Measurements from ENCODE around the gene TNIK.
A peak's percentile ranks its signal among the peaks of the same experiment; 100 is the strongest.

Gene TNIK

DNA sequence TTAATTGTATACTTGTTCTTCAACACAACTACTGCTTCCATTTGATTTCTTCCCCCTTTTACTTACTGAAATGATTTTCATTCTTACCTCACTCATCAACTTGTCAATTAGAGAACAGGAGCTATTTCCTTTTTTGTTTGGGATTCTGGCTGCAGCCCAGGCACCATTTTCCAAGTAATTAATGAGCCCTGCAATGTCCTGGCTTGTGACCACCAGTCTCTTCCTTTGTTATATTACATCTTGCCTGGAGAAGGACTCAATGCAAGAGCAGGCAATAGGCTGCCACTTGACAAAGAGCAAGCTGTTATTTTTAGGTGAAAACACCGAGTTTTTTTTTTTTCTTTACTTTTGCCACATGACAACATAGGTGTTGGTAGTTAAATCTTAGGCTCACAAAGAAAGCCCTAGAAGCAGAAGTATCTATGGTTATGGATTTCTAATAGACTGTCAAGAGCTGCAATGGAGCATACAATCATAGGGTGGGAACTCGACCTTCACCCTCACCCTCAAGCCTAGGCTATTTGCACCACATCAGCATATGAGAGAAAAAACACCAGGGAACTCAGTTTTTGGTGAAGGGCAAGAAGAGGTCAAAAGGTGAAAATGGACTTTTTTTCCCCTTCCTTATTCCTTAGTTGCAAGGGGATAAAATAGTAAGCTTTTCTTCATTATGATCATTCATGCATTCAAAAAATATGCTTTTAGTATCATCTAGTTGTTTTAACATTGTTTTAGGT, 114.9 kb downstream of the TNIK start:
- DNase-seq (ENCODE audit: low read depth in 2 of 3, low spot score in 2 of 3), result no peak

DNA sequence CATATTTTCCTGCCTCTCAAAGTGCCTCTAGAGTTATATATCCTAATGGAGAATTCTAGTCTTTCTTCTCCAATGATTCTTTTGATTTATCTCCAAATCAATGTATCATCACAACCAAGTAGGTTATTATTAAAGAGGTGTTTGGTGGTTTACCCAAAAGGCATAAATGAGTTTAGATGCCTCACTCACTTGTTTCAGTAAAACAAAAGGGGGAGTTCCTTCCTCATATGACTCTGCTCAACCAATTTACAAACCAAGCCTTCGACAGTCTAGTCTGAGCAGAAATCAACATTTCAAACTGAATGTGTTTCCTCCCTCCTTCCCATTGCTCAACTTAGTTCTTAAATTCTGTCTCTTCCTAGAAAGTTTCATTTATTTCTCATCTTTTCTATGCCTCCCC, 116.5 kb downstream of the TNIK start:
- no peak for DNase-seq (ENCODE audit: low read depth in 2 of 3, low spot score in 2 of 3)

DNA sequence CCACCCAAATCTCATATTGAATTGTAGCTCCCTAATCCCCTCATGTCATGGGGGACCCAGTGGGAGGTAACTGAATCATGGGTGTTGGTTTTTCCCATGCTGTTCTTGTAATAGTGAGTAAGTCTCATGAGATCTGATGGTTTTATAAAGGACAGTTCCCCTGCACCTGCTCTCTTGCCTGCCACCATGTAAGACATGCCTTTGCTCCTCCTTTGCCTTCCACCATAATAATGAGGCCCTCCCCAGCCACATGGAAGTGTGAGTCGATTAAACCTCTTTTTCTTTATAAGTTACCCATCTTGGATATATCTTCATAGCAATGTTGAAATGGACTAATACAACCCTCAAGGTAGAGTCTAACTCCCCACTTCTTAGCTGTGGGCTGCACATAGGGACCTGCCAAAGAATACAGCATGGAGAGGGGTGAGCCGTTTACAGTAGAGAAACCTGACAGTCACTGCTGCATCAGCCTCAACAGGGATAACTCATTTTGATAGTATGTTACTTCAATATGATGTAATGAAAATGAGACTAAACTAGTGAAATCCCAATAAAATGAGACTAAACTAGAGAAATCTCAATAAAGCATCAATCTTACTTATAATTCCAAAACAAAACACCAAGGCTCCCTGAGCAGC, 117.3 kb downstream of the TNIK start:
- DNase-seq (ENCODE audit: low read depth in 2 of 3, low spot score in 2 of 3), result no peak

DNA sequence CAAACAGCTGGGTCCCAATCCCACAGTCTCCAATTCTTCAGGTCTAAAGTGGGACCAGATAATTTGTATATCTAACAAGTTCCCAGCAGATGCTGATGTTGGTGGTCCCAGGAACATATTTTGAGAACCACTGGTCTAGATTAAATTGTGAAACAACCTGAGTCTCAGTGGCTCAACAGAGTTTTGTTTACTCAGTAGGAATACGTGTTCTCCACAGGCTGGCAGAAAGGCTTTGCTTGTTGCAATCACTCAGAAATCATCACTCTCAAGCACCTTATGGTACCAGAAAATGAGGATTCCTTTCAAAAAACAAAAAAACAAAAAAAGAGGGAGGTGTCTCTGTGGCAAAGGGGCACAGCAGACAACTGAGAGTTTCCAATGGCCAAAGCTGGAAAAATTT, 118.0 kb downstream of the TNIK start:
- no peak for DNase-seq (ENCODE audit: low read depth in 2 of 3, low spot score in 2 of 3)

DNA sequence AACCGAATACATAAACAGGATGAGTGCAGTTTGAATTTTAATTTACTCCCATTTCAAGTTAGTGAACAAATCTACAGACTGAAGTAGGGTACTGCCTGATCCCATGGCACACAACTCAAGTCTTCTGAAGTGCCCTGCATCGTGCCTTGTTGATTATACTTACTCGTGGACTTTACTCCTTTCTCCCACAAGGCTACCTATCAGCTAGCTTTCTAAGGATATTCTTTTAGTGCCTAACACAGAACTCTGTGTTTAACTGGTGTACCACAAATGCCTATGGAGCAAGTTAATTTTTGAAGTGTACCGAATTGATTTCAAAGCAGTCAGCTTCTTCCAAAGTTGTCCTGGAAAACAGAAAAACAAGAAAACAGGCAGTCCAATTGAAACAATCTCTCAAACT, 119.8 kb downstream of the TNIK start:
- no peak for DNase-seq (ENCODE audit: low read depth in 2 of 3, low spot score in 2 of 3)

DNA sequence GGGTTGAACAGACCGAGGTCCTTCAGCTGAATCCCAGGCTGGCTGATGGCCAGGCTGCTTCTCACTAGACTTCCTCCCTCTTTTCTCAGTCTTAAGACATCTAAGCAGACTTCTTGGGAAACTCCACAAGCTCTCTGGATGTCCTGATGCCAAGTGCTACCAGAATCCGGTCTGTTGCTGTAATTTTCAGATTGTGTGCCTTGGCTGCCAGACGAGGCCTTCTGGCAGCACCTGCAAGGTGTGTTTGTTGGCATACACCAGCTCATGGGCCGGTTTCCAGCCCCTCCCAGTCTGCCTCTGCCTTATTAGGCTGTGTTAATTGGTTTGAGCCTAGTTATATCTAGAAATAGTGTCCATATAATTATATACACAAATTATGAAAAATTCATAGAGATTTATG, 120.6 kb downstream of the TNIK start:
- DNase-seq (ENCODE audit: low read depth in 2 of 3, low spot score in 2 of 3), result no peak

DNA sequence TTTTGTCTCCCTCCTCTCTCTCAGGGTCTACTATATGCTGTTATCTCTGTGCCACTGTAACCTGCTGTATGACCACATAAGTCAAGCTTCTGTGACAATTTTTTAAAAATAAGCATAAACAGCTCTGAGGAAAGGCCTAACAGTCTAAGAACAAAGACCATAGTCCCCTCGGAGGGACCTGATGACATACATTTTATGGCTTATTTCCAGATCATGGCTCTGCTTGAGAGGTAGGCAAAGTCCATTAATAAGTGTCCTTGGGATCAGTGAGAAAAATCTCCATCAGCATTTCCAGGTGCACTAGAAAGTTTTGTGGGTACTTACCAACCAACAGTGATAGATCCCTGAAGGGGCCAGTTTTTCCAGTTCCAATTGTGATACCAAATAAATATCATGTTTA, 123.8 kb downstream of the TNIK start:
- DNase-seq (ENCODE audit: low read depth in 2 of 3, low spot score in 2 of 3), result no peak

DNA sequence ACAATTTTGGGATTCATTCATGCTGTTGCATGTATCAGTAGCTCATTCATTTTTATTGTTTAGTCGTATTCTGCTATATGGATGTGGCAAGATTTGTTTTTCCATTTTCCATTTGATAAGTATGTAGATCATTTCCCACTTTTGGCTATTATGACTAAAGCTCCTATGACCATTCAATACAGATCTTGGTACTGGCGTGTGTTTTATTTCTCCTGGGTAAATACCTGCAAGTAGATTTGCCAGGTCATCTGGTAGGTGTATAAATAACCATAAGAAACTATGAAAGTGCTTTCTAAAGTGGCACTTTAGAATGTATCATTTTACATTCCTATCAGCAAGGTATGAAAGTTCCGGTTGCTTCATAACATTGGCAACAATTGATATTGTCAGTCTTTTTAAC, 124.6 kb downstream of the TNIK start:
- no peak for DNase-seq (ENCODE audit: low read depth in 2 of 3, low spot score in 2 of 3)

DNA sequence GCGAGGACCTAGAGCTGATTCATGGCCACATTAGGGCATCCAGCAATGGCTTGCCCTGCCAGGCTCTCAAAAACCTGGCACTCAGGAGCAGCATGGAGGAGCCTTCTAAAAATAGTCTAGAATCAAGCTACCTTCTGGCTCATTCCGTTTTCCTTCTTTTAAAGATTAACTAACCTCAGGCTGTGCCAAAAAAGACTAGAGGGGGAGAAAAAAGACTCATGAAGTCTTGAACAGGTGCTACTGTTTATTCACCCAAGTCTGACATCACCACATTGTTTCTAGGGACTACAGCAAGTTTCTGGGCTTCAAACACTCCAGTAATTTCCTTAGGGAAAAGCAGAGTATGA, 125.8 kb downstream of the TNIK start:
- no peak for DNase-seq (ENCODE audit: low read depth in 2 of 3, low spot score in 2 of 3)

DNA sequence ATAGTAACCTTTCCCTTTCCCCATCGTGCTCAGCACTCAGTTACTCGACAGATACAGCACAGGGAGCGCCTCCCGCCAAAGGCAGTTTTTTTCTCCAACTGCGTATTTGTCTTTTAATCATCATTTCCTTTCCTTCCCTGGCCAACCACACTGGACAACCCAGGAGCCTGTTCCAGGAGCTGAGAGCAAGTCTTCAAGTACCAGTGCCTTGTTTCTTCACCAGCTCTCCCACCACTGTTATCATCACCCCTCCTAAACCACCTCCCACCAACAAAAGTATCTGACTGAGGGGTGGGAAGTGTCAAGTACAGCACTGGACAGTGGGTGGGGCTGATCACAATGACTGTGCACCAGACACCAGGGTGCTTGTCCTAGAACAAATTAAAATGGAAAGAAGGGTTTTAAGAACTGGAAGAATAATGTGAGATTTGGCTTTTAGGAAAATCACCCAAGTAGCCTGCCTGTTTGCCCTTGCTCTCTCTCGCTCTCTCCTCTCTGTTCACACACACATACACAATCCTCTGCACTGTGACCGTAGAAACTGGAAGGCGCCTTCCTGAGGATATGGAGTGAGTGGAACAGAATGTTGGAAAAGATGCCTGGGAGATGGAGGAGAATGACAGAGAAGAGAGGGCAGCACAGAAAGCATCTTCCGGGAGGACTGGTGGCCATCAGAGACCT, 126.3 kb downstream of the TNIK start:
- DNase-seq (ENCODE audit: low read depth in 2 of 3, low spot score in 2 of 3), result no peak

DNA sequence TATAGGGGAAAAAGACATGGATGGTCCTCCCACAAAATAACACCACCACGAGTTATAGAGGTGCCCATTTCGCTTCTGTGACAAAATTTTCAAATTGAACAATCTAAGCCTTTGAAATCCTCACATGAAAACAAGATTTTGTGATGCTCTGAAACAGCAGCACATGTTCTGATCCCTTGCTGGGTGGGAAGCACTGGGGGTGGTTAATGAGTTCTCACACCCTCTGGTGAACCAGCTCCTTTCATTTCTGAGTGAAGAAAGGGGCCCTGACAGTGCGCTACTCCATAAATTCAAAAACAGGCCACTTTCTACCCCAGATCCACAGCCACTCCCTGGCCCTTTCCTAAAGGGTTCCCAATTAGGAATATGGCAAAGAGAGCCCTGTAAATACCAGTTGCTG, 129.3 kb downstream of the TNIK start:
- no peak for DNase-seq (ENCODE audit: low read depth in 2 of 3, low spot score in 2 of 3)

DNA sequence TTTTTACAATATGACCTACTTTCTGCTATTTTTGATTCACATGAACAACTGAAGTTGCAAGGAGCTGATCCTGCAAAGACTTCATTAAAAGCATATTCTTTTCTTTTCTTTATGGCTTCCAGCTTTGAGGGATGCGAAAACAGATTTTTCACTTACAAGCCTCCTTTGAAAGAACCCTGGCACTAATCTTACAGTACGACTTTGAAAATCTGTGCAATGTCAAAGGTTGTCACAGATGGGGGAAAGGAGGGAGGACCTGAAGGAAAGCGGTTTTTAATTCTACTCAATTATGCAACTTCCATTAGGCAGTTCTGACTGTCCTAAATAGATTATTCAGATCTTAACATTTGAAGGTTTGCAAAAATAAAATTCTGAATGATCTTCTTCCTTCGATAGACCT, 130.5 kb downstream of the TNIK start:
- no peak for DNase-seq (ENCODE audit: low read depth in 2 of 3, low spot score in 2 of 3)

DNA sequence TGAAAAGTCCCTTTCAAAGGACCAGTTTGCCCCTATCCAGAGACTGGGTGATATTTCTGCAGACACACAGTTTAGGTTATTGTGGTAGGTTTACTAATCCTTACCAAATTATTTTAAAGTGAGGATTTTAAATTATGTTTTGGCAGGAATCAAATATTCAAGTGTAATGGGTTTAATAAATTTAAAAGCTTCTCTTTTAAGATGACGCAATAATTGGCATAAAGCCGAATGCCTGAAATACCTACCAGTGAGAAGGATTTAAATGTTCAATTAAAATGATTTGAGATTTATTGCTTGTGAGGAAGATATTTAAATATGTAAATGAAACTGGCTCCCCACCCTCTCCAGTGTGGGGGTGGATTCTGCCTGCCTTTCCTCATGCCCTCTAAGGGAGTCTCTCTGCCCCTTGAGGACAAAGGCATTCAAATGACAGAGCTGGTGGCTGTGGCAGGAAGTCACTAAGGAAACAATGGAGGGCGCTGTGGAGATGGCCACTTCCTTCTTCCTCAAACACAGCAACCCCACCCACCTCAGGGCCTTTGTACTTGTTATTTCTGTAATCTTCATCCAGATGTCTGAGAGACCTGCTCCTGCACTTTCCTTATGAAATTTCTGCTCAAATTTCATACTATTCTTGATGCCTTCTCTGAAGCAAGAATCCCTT, 131.7 kb downstream of the TNIK start:
- DNase-seq (ENCODE audit: low read depth in 2 of 3, low spot score in 2 of 3), result peak in 1 of 3 experiments; percentile 7

DNA sequence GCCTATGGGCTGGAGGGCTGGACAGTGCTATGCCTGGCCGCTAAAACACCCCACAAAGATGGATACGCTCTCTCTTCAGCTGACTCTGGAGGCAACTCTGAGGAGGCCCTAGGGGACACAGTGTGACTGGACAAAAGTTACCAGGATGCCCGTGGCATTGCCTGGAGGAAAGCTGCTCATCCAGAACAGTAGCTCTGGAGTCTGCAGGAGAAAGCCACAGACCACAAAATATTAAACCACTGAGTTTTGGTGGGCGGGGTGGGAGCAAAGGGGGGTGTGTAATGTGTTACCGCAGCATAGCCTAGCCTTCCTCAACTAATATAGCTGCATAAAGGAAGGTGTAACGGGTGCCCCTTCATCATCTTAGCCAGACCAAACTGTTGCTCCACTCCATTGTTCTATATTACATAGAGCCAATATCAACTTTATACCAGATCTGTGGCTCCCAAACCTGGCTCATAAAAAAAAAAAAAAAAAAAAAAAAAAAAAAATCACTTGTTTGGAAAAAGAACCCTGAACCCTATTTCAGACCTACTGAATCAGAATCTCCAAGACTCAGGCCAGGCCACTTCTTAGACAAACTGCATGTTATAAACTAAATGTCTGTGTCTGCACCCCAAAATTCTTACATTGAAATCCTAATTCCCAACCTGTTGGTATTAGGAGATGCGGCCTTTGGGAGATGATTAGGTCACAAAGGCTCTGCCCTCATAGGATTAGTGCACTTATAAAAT, 132.6 kb downstream of the TNIK start:
- no peak for DNase-seq (ENCODE audit: low read depth in 2 of 3, low spot score in 2 of 3)

DNA sequence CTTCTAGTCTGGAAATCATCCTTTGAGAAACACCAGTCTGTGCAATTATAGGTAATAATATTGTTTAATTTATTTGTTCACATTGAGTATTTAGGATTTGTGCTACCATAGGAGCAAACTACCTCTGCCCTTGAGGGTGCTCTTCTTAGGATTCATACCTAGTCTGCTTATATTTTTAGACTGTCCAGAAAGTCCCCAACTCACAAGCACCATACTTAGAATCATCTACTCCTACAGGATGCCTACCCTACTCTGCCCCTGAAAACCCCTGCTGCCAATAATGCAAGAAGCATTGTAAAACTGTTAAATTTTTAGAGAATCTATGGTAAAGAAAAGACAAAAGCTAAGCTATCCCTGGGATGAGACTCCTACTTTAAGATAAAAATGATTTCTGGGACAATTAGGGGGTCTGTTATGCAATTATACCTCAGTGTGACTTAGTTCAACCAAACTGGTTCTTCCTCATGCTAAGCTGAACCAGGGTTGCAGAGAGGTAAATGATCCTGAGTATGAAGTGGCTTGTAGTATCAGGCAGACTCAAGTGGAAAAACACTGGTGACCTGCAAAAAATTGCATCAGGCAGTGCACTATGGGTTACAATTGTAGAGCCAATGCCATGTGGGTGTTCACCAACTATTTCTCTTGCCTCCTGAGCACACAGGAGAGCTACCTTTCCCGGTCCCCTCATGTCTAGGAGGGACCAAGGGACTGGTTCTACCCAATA, 133.3 kb downstream of the TNIK start:
- DNase-seq (ENCODE audit: low read depth in 2 of 3, low spot score in 2 of 3), result no peak

DNA sequence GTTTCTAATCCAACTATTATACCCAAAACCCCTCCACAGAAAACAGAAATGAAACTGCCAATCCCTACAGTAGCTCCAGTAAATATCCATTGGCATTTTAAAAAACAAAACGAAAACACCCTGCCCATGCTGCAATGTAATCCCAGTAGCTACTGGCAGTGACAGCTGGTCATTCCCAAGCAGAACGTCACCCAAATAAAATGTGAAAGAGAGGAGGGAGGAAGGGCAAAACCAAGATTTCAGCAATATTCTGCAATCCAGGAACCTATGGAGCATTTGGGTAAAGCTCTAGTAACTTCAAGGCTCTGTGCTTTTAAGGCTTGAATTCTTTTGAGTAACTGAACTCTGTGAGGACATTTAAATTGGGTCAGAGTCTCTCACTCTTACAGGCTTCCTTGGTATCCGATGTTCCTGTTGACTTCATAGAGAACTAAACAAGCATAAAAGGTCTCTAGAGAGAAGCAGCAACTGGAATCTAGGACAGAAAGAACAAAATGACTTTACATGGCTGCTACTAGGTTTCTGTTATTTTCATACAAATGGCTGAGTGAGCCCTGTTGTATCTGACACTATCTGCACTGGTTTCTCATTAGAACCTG, 136.2 kb downstream of the TNIK start:
- DNase-seq (ENCODE audit: low read depth in 2 of 3, low spot score in 2 of 3), result no peak

DNA sequence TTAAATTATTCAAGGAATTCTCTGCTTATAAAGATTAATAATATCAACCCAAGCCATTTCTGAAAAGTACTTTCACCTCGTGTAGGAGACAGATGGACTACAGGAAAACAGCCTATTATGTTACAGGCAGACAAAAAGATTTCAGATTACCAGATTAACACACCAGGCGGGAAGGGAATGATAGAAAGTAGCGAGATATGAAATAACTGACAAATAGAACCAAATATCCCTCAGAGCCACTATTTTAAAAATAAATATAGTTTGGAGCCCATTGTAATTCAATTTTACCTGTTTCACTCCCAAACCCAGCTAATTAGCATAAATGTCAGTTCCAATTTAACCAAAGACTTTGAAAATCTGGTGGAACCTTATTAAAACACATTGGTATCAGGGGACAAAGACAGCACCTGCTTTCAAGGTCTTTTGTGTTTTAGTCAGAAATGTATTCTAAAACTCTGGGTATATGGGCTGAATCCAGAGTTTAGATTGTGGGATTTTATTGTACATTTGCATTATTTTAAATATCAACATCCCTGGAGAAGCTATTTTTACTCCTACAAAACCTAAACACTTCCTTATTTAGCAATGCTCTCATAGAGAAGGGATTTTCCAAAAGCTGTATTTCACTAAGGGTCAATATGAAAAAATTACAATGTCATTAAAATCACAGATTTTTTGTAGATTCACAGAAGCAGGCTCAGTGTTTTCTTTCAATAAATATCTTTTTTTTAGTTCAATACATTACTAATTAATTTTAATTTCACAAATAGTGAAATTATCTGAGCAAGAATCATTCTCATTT, 138.4 kb downstream of the TNIK start:
- no peak for DNase-seq (ENCODE audit: low read depth in 2 of 3, low spot score in 2 of 3)

DNA sequence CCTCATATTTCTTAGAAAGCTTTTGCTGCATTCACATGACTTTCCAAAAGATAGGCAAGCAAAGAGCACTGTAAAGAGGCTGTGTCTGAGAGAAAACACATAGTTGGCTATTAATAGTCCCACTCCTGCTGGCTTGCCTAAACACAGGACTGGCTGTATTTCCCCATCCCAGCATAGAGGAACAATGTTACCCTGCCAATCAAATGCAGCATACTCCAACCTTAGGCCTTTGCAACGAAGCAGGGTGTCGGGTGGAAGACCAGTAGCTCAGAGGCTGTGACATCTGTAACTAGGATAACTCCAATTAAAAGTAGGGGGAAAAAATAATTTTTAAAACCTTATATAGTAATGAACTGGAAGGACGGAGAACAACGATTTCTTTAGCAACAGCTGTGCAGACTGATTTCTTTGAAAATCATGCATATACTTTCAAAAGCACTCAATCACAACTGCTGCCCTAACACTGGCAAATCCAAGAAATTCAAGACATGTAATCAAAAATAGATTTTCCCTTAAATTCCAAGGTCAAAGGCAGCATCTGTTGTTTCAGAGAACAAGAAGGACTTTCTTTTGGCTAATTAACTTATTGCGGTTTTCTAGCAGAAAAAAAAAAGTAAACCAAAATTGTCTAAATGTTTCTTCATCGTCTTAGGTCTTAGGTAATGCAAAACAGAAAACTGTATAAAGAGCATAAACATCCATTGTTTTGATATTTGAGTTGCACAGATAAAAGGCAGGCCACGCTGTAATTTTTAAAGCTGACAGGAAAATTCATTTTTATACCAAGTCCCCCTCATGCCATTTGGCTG, 139.3 kb downstream of the TNIK start:
- no peak for DNase-seq (ENCODE audit: low read depth in 2 of 3, low spot score in 2 of 3)

DNA sequence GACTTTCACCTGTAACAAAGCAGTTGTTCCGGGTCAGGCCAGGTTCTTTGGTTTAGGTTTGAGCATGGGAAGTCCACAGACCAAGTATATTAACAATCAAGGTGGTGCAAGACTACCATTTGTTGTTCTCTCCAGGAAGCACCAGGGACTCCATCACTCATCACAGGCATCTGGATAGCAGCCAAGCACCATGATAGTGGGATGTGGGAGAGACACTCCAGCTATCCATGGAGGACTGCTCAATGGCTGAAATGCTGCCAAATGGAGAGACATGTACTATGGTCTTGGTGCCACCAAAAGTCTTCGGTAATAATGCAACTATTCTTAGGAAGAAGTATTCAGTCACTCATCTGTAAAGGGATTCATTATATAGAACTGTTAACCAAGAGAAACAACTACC, 143.0 kb downstream of the TNIK start:
- no peak for DNase-seq (ENCODE audit: low read depth in 2 of 3, low spot score in 2 of 3)

All from activated CD8-positive, alpha-beta memory T cell treated with anti-CD3 and anti-CD28 coated beads for 48 hours (primary cell).